SK-N-SH treated with all-trans-retinoic acid at 6 μM for 48 hours (cell line): ENCODE data around the gene MAGI3.
"Not testable (repeated sequence)": the region's sequence is repeated elsewhere in the genome, so short reads cannot be mapped to it uniquely, and the experiment has no call there.

Experiments used
- ATAC-seq: fragments of 200-7000 bp; cut with Tn5 transposase; 3 replicates; pipeline ENCODE4 v1.9.1; 2020; ENCODE audit warnings: mild to moderate bottlenecking, moderate library complexity
- ARNTL ChIP-seq: fragments of 450-650 bp; formaldehyde crosslinking; IDR thresholded peaks from 2 replicates; pipeline ENCODE4 v1.5.0; 2020; ENCODE audit warnings: low read depth, mild to moderate bottlenecking, moderate library complexity, borderline replicate concordance
- BACH2 ChIP-seq: fragments of 250-450 bp; sonication (Bioruptor Pico); IDR thresholded peaks from 2 replicates; pipeline ENCODE4 v1.9.0; 2021; ENCODE audit warnings: mild to moderate bottlenecking, borderline replicate concordance
- CREB5 ChIP-seq: fragments of 250-450 bp; sonication (Bioruptor Pico); IDR thresholded peaks from 2 replicates; pipeline ENCODE4 v1.5.1; 2020; ENCODE audit warnings: low read depth, mild to moderate bottlenecking, moderate library complexity
- CSDC2 ChIP-seq: fragments of 250-450 bp; sonication (Bioruptor Pico); IDR thresholded peaks from 2 replicates; pipeline ENCODE4 v1.5.0; 2020; ENCODE audit warnings: mild to moderate bottlenecking, moderate library complexity
- CSRNP3 ChIP-seq: fragments of 250-450 bp; sonication (Bioruptor Pico); IDR thresholded peaks from 2 replicates; pipeline ENCODE4 v1.5.1; 2021; ENCODE audit warnings: mild to moderate bottlenecking, moderate library complexity
- ESRRG ChIP-seq: fragments of 250-450 bp; sonication (Bioruptor Pico); IDR thresholded peaks from 2 replicates; pipeline ENCODE4 v1.6.1; 2021; ENCODE audit warnings: mild to moderate bottlenecking
- GLIS3 ChIP-seq: fragments of 250-450 bp; sonication (Bioruptor Pico); IDR thresholded peaks from 2 replicates; pipeline ENCODE4 v1.5.0; 2020; ENCODE audit warnings: mild to moderate bottlenecking, moderate library complexity
- ISL1 ChIP-seq: fragments of 250-450 bp; sonication (Bioruptor Pico); IDR thresholded peaks from 2 replicates; pipeline ENCODE4 v2.1.2; 2022; ENCODE audit warnings: mild to moderate bottlenecking, moderate library complexity
- OSR1 ChIP-seq: fragments of 250-450 bp; sonication (Bioruptor Pico); IDR thresholded peaks from 2 replicates; pipeline ENCODE4 v1.8.0; 2022; ENCODE audit warnings: moderate library complexity, mild to moderate bottlenecking, inconsistent platforms
- POU6F1 ChIP-seq: fragments of 250-450 bp; sonication (Bioruptor Pico); IDR thresholded peaks from 2 replicates; pipeline ENCODE4 v1.8.0; 2021; ENCODE audit warnings: low read depth, mild to moderate bottlenecking, moderate library complexity, borderline replicate concordance
- PPARA ChIP-seq: fragments of 250-450 bp; sonication (Bioruptor Pico); IDR thresholded peaks from 2 replicates; pipeline ENCODE4 v1.5.0; 2020; ENCODE audit warnings: mild to moderate bottlenecking, borderline replicate concordance
- RARB ChIP-seq: fragments of 250-450 bp; sonication (Bioruptor Pico); IDR thresholded peaks from 2 replicates; pipeline ENCODE4 v1.8.0; 2021; ENCODE audit warnings: mild to moderate bottlenecking, moderate library complexity
- TCF4 ChIP-seq: fragments of 250-450 bp; sonication (Bioruptor Pico); IDR thresholded peaks from 2 replicates; pipeline ENCODE4 v1.8.0; 2021; ENCODE audit warnings: mild to moderate bottlenecking, moderate library complexity, borderline replicate concordance
- TOX ChIP-seq: fragments of 250-450 bp; sonication (Bioruptor Pico); IDR thresholded peaks from 2 replicates; pipeline ENCODE4 v1.8.0; 2021; ENCODE audit warnings: mild to moderate bottlenecking, moderate library complexity, borderline replicate concordance
- ZFP3 ChIP-seq: fragments of 250-450 bp; sonication (Bioruptor Pico); IDR thresholded peaks from 2 replicates; pipeline ENCODE4 v1.5.0; 2020; ENCODE audit warnings: mild to moderate bottlenecking, moderate library complexity
- ZFP30 ChIP-seq: fragments of 450-650 bp; formaldehyde crosslinking; IDR thresholded peaks from 2 replicates; pipeline ENCODE4 v1.5.0; 2022; ENCODE audit warnings: mild to moderate bottlenecking, moderate library complexity
- ZNF565 ChIP-seq: fragments of 450-650 bp; formaldehyde crosslinking; conservative IDR thresholded peaks from 2 replicates; pipeline ENCODE4 v1.5.0; 2020; ENCODE audit warnings: low read depth, mild to moderate bottlenecking, moderate library complexity
- ZNF70 ChIP-seq: fragments of 450-650 bp; formaldehyde crosslinking; IDR thresholded peaks from 2 replicates; pipeline ENCODE4 v1.5.0; 2020; ENCODE audit warnings: mild to moderate bottlenecking, moderate library complexity
- ZNF8 ChIP-seq: fragments of 450-650 bp; formaldehyde crosslinking; IDR thresholded peaks from 2 replicates; pipeline ENCODE4 v1.5.0; 2020; ENCODE audit warnings: mild to moderate bottlenecking, moderate library complexity

Gene MAGI3

GRCh38 chr1:113507552-113508214, 117.4 kb downstream of the MAGI3 start:
- no peak for ATAC-seq
- TF ChIP-seq ESRRG (CRISPR knock-in tag) (no peak), CSDC2 (CRISPR knock-in tag) (no peak), ZNF70 (CRISPR knock-in tag) (no peak), ARNTL (CRISPR knock-in tag) (no peak)
- TF ChIP-seq, all 23 proteins: peak for 0

GRCh38 chr1:113508364-113509164, 118.2 kb downstream of the MAGI3 start:
- no peak for TF ChIP-seq CREB5 (CRISPR knock-in tag)
- TF ChIP-seq RARB = no peak
- TF ChIP-seq TCF4 = no peak
- TF ChIP-seq ISL1 (CRISPR knock-in tag) = no peak
- TF ChIP-seq BACH2 (CRISPR knock-in tag) = no peak
- no peak for TF ChIP-seq CSDC2 (CRISPR knock-in tag)
- no peak for TF ChIP-seq POU6F1
- no peak for ATAC-seq

- not testable (repeated sequence) for ATAC-seq
These were observed 119.5 kb downstream of the MAGI3 start for GRCh38 chr1:113509766-113510165.

GRCh38 chr1:113511269-113511668, 121.0 kb downstream of the MAGI3 start:
- ATAC-seq = no peak
- TF ChIP-seq OSR1 (CRISPR knock-in tag) (no peak), ZNF70 (CRISPR knock-in tag) (no peak), ZFP30 (CRISPR knock-in tag) (no peak)

GRCh38 chr1:113515498-113515897, 125.2 kb downstream of the MAGI3 start:
- TF ChIP-seq PPARA (CRISPR knock-in tag) = no peak
- no peak for TF ChIP-seq ARNTL (CRISPR knock-in tag)
- TF ChIP-seq ZNF70 (CRISPR knock-in tag) = no peak
- no peak for TF ChIP-seq OSR1 (CRISPR knock-in tag)
- no peak for TF ChIP-seq ESRRG (CRISPR knock-in tag)
- TF ChIP-seq ZFP30 (CRISPR knock-in tag) = no peak
- no peak for TF ChIP-seq ZFP3 (CRISPR knock-in tag)
- no peak for TF ChIP-seq TOX
- no peak for TF ChIP-seq ZNF565 (CRISPR knock-in tag)
- no peak for TF ChIP-seq ISL1 (CRISPR knock-in tag)
- TF ChIP-seq, all 23 proteins: peak for 0
- ATAC-seq = no peak

GRCh38 chr1:113517346-113517745, 127.0 kb downstream of the MAGI3 start:
- TF ChIP-seq ARNTL (CRISPR knock-in tag) (no peak), OSR1 (CRISPR knock-in tag) (no peak), ZNF565 (CRISPR knock-in tag) (no peak), TOX (no peak), PPARA (CRISPR knock-in tag) (no peak), CSRNP3 (no peak)
- ATAC-seq = no peak

GRCh38 chr1:113517983-113518382, 127.7 kb downstream of the MAGI3 start:
- ATAC-seq = no peak
- no peak for TF ChIP-seq ZNF8 (CRISPR knock-in tag)
- TF ChIP-seq TOX = no peak
- TF ChIP-seq CSRNP3 = no peak
- TF ChIP-seq GLIS3 (CRISPR knock-in tag) = no peak
- TF ChIP-seq ZNF565 (CRISPR knock-in tag) = no peak
- TF ChIP-seq, all 23 proteins: peak for 0
